Measurements from ENCODE around the gene SPTSSB.

Gene SPTSSB

GRCh38 chr3:161305095-161305991, 66.0 kb downstream of the SPTSSB start:
- DNase-seq (ENCODE audit: low read depth) = peak; percentile 41
- H3K4me3 ChIP-seq (ENCODE audit: low read length) = no peak overlapping the region
- TF ChIP-seq CTCF (IDR thresholded peaks at IDR 0.05; ENCODE audit: insufficient read depth, low read depth, low read length, missing control alignments) = peak; percentile 73

- H3K4me3 ChIP-seq (ENCODE audit: low read length) = no peak overlapping the region
- DNase-seq (ENCODE audit: low read depth) = no peak
- TF ChIP-seq CTCF (IDR thresholded peaks at IDR 0.05; ENCODE audit: insufficient read depth, low read depth, low read length, missing control alignments) = no peak
These were observed 74.5 kb downstream of the SPTSSB start for GRCh38 chr3:161296814-161297213.

GRCh38 chr3:161295325-161295724, 76.0 kb downstream of the SPTSSB start:
- no peak for DNase-seq (ENCODE audit: low read depth)
- no peak for TF ChIP-seq CTCF (IDR thresholded peaks at IDR 0.05; ENCODE audit: insufficient read depth, low read depth, low read length, missing control alignments)
- no peak overlapping the region for H3K4me3 ChIP-seq (ENCODE audit: low read length)
